Activated CD8-positive, alpha-beta memory T cell treated with anti-CD3 and anti-CD28 coated beads for 1 hour (primary cell): ENCODE data around the gene PPP2R1B.
"Not testable (repeated sequence)": the region's sequence is repeated elsewhere in the genome, so short reads cannot be mapped to it uniquely, and the experiment has no call there.

Source experiments
- DNase-seq, 2 donors: peaks; one replicate each; pipeline ENCODE4 v3.0.0-alpha.2; 2020; ENCODE audit warnings: low read depth in 1 of 2; ENCODE audit errors: extremely low read depth in 1 of 2

PPP2R1B gene

DNA sequence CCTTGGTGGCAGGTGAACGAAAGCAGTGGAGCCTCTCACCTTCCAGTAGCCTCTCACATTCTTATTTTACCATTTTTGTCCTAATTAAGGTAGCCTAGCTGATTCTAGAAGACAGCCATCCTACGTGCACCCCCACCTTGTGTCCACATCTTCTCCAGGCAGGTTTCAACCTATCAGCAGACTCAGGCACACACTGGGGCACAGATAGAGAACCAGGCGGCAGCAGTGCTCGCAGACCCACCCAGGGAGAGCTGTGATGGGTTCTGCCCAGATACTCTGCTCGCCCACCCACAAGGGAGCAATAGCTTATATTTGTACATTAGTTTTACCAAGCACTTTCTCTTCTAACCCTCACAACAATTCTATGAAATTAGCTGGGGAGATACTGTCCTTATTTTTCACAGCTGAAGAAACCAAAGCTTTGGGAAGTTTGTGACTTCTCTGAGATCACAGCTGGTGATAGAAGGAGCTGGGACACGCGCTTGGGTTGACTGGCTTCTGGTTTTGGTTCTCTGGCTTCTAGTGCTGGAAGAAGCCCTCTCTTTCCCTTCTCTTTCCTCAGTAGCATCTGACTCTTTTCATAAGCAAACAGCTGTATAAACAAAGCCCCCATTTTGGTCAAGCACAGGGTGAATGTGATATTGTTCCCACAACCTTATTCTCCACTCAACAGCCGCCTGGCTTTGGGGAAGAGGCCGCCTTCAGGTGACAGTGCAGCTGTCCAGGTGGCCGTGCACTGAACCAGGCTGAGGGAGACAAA lies 36.9 kb downstream of the PPP2R1B start:
- DNase-seq: no peak

DNA sequence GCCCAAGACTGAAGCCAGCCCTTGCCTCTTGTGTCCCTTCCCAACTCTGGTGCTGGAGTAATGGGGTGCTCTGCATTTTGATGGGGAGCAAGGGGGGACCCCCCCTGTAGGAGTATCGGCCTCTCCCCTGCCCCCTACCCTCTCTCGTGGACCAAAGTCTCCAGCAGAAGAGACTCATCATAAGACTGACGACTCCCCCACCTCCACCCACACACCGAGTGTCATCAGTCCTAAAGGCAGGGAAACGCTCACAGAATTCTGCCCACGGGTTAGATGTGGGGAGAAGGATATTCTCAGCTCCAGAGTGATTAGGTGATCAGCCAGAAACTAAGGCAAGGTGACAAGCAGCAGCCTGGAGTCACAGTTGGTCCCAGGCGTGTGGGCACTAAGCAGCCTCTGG lies 38.8 kb downstream of the PPP2R1B start:
- DNase-seq: no peak

DNA sequence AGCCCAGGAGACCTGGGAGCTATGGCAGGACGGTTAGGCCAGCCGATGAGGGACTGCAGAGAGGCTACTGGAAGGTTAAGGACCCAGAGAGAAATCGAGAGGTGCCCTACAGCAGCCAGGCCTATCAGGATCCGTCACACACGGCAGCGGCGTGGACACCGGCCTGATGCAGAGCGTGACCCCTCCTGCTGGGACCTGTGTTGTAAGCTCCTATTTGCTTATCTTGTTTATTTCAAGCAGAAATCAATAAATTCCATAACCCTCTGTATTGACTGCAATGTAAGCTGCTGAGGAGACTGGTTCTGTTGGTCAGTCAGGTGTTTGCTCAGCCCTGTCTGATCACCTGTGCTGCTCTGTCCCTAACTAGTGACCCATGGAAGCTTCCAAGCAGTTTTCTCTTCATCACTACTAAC lies 39.9 kb downstream of the PPP2R1B start:
- DNase-seq: no peak

- DNase-seq: no peak
Observed at GRCh38 chr11:111725621-111726020, 40.6 kb downstream of the PPP2R1B start.

DNA sequence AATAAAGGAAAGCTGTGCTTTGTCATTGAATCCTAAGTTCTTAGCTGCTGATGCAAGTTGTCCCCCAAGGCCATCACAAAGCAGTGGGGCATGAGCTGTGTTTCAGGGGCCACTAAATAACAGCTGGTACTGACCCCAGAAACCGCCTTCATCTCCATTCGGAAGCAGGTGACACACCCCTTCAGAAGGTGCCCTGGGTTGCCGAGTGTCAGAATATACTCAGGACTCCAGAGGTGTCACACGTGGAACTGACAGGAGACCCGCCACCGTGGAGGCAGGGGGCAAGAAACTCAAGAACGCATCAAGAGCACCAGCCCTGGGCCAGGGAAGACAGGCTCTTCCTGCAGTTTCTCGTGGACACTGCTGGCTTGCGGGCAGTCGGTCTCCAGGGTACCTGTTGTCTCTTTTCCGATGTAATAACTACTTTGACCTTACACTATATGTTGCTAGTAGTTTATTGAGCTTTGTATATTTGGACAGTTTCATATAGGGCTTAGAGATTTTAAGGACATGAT lies 41.5 kb downstream of the PPP2R1B start:
- DNase-seq: no peak

GRCh38 chr11:111723595-111723994 lies 42.6 kb downstream of the PPP2R1B start:
- DNase-seq: no peak

DNA sequence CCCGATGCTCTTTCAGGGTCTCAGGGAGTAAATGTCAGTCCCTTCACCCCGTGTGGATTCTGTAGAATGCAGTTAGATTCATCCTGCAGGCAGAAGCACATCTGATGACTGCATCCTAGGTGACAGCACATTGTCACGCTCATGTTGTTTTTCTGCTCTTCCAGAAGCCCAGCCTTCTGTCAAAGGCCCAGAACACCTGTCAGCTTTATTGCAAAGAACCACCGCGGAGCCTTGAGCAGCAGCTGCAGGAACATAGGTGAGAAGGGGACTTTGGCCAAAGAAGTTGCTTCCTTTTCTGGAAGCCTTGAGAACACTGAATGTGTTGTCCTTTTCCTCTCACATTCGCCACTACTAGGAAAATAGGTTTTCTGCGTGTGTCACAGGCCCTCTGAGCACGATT lies 43.7 kb downstream of the PPP2R1B start:
- DNase-seq: no peak

GRCh38 chr11:111720801-111721494 lies 45.2 kb downstream of the PPP2R1B start:
- DNase-seq: no peak

- DNase-seq: no peak
Observed at GRCh38 chr11:111719379-111719778, 46.8 kb downstream of the PPP2R1B start.

DNA sequence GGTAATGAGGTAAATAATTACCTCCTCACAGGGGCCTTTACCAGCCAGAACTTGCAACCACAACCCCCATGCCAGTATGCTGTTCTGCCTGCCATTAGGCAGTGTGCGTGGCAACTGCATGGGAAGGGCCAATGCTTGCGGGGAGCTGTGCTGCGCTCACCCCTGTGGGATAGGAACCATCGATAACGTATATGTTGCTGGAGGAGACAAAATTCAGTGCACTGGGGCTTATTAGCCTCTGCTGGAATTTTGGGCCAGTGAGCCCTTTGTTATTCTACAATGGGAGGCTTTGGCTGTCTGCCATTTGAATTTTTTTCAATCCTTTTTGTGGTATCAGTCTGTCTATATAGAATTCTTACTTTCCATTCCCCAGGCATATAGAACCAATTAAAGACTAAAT lies 47.3 kb downstream of the PPP2R1B start:
- no peak for DNase-seq

- DNase-seq: no peak
Observed at GRCh38 chr11:111718436-111718835, 47.8 kb downstream of the PPP2R1B start.

DNA sequence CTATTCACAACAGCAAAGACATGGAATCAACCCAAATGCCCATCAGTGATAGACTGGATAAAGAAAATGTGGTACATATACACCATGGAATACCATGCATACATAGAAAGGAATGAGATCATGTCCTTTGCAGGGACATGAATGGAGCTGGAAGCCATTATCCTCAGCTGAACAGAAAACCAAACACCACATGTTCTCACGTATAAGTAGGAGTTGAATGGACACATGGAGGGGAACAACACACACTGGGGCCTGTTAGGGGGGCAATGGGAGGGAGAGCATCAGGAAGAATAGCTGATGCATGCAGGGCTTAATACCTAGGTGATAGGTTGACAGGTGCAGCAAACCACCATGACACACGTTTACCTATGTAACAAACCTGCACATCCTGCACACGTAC lies 48.5 kb downstream of the PPP2R1B start:
- not testable (repeated sequence) for DNase-seq

DNA sequence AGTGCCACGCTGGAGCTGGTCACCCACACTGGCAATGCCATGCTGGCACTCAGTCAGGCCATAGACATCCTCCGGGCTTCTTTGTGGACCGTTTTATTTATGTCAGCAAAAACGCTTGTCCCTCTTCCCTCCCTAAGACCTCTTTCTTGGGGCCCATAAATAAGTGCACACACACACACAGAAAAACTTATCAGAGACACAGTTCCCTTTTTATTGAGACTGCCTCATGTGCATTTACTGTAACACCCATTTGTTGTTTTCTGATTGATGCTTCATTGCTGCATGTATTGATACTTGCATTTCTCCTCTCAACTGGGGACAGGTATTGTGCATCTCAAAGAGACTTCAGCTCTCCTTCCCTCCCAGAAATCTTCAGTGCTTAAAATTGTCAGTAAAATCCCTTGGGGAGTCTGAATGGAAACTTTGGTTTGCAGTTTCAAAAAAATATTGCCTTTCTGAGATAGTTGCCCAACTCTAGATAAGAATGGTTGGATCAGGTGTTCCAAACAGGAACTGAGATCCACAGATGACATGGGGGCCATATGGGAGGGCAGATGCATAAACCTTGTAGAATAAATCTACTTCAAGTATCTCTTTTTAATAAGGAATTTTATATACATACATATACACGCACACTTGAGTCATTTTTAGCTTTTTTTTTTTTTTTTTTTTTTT lies 50.9 kb downstream of the PPP2R1B start:
- no peak for DNase-seq

- DNase-seq: no peak
Observed at GRCh38 chr11:111714522-111714921, 51.7 kb downstream of the PPP2R1B start.

DNA sequence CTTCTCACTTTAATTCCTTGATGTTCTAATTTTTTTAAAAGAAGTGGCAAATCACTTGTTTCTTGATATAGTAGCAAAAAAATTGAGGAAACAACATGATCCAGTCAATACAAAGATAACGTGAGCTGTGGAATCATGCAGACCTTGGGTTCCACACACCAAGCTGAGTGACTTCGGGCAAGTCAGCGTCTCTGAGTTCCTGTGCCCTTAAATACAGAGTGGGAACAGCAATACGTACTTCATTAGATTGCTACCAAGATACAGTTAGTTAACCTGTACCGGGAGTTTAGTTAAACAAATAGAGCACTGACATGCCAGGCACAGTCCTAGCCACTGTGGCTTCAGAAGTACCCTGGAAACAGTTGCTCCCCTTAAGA lies 58.5 kb downstream of the PPP2R1B start:
- DNase-seq: no peak

DNA sequence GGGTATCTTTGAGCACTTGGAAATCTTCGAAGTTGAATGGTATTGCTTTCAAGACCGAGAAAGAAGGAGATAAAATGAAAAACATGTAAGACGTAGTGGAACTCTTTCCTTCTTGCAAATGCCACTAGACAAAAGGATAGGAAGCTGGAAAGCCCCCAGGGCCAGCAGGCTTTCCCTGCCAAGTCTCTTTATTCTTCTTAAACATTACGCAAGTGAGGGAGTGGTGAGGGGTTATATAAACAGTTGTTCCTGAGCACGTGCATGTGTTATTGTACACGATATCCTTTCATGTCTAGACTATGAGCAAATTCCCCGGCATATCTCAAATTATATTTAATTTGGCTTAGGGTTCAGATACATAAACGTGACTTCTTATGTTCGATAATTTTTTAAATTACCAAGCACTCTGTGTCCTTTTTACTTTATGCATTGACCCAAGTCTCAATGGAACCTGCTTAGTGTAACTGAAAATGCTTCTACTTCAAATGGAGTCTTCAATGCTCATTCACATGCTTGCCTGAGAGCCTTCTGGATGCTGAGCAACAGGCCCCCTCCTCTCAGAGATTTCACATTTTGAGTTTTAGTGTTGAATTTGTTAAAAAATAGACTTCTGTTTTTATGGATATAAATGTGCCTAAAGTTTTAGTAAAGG lies 59.0 kb downstream of the PPP2R1B start:
- no peak for DNase-seq

DNA sequence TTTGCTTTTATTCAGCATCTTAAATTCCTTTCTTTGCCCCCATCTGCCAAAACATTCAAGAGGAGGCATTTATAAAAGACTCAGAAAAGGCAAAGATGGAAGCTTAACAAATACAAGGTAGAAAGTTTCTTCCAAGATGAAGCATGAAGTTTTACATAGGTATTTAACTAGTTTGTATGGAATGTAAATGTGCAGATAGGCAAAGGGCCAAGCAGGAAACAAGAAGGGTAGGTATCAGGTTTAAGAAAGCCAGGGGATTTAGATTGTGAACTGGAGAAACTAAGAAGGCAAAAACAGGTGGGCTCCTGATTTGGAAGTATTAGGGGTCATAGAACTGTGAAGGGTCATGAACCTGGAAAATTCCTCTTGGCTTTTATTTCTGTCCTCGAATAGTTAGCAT lies 62.6 kb downstream of the PPP2R1B start:
- no peak for DNase-seq

- no peak for DNase-seq
Observed at GRCh38 chr11:111702623-111703022, 63.6 kb downstream of the PPP2R1B start.

DNA sequence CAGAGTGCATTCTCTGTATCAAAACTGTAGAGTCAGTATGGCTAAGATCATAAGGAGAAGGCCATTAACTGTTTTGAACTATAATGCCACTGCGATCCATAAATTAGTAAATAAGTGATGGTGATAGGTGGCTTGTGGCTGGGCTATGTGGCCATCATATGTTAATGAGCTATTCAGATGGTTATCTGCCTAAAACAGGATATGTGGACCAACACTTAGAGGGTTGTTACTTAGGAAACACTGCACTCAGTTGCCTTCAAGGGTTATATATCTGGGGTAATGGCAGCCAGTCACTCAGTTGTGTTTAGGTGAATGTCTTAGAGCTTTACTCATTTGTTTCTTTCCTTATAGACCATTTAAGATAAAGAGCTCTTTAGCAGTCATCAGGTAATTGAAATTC lies 66.0 kb downstream of the PPP2R1B start:
- no peak for DNase-seq

DNA sequence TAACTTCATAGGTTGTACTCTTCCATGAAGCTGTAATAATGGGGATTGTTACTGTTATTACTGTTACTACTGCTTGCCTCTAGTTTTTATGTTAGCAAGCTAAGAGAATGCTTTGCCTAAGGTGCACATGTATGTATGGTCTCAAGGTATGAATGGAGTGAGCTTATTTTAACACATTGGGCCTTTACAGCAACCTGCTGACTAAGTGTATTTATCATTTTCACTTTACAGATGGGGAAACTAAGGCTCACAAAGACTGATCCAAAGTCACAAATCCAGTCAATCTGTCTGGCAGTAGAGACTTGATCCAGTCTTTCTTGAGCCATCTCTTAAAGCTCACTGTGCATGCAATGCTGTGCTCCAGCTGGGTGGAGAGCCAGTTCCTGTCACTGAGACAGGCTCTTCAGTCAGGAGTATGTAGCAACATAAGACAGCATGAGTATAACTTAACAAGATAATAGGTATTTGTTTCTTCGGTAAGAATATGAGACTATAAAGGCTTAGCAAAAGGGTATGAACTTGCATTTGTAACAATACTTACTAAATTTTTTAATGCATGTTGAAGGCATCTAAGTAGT lies 66.5 kb downstream of the PPP2R1B start:
- DNase-seq: no peak
